NB4 (cell line): ENCODE data around the gene RPS15A.

Experiments
- DNase-seq: peaks from one replicate; pipeline ENCODE4 v3.0.0; 2010; ENCODE audit warnings: low read depth
- H3K4me3 ChIP-seq: one replicate; pipeline ENCODE4 v1.5.1; 2011; ENCODE audit warnings: mild to moderate bottlenecking, low read depth, low read length, moderate library complexity
- MYC ChIP-seq: IDR thresholded peaks from 2 replicates; pipeline ENCODE4 v1.6.1; 2011; ENCODE audit warnings: low read depth, low read length
- POLR2A ChIP-seq: IDR thresholded peaks from 2 replicates; pipeline ENCODE4 v1.6.1; 2011; ENCODE audit warnings: mild to moderate bottlenecking; ENCODE audit not compliant: insufficient read length; ENCODE audit errors: extremely low read depth
- TF ChIP-seq, protein P1 (sequence below): IDR thresholded peaks from 2 replicates; pipeline ENCODE4 v1.6.1; 2011; ENCODE audit warnings: low read depth, low read length
- TF ChIP-seq, protein P2 (sequence below): IDR thresholded peaks from one replicate; pipeline ENCODE4 v1.5.1; 2012; ENCODE audit warnings: low read depth, low read length

Gene RPS15A

DNA sequence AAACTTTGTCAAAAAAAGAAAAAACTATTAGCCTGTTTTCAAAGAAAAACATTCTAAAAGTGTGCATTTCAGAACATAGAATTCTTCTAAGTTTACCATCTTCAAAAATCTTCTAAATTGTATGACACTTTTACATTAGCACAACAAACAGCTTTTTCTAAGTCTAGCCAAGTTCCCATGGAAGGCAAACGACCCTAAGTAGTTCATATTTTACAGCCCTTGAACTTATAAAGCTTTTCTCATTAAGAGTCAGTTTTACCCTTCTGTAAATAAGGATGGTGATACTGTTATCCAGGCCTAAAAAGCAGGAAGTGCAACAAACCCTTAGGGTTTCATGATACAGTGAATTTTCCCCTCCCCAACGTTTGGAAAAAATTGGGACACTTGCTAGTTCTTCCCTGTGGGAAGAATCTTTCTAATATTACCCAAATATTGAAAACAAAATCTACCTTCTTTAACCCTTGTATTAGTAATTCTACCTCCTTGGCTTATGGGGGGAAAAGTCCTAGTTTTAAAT is 15.2 kb upstream of the RPS15A start:
- no peak for DNase-seq
- TF ChIP-seq, protein P1, sequence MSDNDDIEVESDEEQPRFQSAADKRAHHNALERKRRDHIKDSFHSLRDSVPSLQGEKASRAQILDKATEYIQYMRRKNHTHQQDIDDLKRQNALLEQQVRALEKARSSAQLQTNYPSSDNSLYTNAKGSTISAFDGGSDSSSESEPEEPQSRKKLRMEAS, result no peak
- TF ChIP-seq, protein P2, sequence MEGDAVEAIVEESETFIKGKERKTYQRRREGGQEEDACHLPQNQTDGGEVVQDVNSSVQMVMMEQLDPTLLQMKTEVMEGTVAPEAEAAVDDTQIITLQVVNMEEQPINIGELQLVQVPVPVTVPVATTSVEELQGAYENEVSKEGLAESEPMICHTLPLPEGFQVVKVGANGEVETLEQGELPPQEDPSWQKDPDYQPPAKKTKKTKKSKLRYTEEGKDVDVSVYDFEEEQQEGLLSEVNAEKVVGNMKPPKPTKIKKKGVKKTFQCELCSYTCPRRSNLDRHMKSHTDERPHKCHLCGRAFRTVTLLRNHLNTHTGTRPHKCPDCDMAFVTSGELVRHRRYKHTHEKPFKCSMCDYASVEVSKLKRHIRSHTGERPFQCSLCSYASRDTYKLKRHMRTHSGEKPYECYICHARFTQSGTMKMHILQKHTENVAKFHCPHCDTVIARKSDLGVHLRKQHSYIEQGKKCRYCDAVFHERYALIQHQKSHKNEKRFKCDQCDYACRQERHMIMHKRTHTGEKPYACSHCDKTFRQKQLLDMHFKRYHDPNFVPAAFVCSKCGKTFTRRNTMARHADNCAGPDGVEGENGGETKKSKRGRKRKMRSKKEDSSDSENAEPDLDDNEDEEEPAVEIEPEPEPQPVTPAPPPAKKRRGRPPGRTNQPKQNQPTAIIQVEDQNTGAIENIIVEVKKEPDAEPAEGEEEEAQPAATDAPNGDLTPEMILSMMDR, result no peak
- TF ChIP-seq MYC, result no peak
- TF ChIP-seq POLR2A, result no peak

DNA sequence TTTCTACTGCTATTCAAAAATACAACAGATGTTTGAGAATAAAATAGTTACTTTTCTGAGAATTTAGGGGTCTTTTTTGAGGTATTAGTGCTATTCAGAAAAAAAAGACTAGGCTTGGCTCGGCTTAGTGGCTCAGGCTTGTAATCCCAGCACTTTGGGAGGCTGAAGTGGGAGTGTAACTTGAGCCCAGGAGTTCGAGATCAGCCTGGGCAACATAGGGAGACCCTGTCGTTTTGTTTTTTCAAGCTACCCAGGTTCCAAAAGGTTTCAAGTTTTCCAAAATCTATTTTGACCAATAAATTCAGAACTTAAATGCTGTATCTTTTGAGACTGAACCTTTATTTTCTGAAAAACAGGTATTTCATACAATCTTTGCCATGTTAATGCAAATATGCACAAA is 14.4 kb upstream of the RPS15A start:
- H3K4me3 ChIP-seq, result no peak overlapping the region
- TF ChIP-seq POLR2A (no peak), MYC (no peak)
- TF ChIP-seq, protein P2, result no peak
- TF ChIP-seq, protein P1, result no peak

More for the DNA sequence above, 15.2 kb upstream of the RPS15A start:
- no peak overlapping the region for H3K4me3 ChIP-seq

DNA sequence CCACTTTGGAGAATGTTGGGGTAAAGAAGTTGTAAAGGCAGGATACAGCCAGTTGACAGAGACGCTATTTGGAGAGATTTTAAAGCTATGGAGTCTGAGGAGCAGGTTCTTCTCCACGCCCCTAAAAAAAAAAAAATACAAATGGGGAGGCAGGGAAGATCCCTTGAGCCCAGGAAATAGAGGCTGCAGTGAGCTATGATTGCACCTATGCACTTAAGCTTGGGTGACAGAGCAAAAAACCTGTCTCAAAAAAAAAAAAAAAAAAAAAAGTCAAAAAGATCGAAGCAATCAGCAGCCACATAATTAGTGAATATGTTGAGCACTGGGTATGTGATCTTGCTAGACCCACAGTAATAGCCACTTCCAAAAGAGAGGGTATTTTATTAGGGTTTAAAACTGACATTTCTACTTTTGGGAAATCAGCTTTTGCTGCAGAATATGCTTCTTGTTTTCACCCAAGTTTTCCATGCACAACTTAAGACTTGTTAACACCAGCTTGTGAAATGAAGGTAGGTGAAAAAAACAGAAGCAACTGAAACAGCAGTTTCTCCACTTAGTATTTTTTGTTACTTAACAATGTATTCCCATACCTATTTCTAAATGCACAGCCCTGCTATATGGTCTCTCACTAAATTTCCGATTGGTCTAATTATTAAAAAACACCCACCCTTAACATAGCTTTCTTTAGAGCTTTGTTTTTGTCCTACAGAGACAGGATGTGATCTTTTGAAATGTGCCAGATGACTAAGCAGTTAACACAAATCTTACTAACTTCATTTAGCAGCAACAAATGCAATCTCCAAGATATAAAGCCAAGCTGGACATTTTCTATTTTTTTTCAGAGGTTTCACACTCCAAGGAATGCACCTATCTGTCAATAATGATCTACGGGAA is 13.7 kb upstream of the RPS15A start:
- no peak overlapping the region for H3K4me3 ChIP-seq
- TF ChIP-seq MYC, result 0 out of 2 replicates have a peak, but pooled peaks have one; percentile 9
- TF ChIP-seq, protein P2, result no peak
- no peak for TF ChIP-seq POLR2A
- peak; percentile 59 for DNase-seq

More for the DNA sequence above, 14.4 kb upstream of the RPS15A start:
- DNase-seq, result no peak

DNA sequence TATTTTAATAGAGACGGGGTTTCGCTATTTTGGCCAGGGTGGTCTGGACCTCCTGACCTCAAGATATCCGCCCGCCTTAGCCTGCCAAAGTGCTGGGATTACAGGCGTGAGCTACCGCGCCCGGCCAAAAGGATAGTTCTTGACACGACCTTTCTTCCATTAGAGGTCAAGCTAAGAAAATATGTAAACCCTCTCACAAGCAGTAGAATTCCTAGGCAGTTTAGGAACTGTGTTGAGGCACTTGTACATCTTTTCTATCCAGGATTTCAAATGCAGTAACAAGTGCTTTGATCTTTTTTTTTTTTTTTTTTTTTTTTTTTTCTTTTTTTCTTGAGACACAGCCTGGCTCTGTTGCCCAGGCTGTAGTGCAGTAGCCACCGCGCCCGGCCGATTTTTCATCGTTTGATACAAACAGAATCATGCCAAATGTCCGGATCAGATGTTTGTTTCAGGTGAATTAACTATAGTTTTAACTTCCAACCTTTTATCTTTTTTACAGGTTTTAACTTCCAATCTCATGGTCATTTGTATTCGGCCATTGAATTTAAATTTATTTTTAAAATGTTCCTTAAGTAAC is 12.7 kb upstream of the RPS15A start:
- no peak overlapping the region for H3K4me3 ChIP-seq
- TF ChIP-seq, protein P1, result no peak
- TF ChIP-seq POLR2A (no peak), MYC (no peak)
- TF ChIP-seq, protein P2, result no peak
- no peak for DNase-seq

DNA sequence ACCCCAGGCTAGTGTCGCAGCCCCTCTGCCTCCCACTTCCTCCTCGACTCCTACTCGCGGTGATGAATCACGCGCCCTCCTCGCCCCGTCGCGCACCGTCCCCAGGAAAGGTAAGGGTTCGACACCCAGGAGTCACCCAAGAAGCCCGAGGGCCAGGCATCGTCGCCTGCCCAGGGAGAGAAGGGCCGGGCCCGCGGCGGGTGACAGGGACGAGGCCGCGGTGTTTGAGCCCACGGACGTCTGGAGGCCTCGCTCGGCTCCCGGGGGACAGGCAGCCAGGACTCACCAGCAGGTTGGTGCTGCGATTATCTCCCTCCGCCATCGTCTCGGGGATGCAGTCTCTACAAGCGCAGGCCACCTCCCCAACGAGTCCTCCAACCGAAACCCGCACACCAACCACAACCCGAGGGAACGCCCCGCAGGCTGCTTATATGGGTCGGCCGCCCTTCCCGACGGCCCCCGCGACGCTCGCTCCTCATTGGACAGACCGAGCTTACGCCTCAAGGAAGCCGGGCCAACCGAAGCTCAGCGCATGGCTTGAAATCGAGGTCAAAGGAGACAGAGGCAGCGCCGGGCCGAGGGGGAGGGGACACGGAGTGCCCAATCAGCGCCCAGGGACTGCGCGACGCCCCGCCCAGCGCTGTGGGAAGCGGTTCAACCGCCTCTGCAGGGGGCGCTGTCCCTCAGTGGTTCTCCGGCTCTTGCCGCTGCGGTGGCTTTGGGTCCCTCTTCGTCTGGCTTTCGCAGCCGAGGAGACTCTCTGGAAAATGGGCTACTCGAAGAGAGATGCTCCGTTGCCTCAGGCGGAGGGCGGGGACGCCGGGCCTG is 11.2 kb upstream of the RPS15A start, which contains the start of gene ARL6IP1:
TSS of gene ARL6IP1 (minus strand) at position 405 of the 828 bp plus-strand sequence. CDS start at position 322, 83 bp downstream.
- H3K4me3 ChIP-seq, result peak within 1 kb of the TSS; percentile 96
- peak; percentile 99 for DNase-seq
- TF ChIP-seq MYC (0 out of 2 replicates have a peak, but pooled peaks have one; percentile 18), POLR2A (peak; percentile 98)
- TF ChIP-seq, protein P1, result peak; percentile 54; the same call in 1 of the 2 replicates
- TF ChIP-seq, protein P2, result peak; percentile 68
